GM13976 (cell line): ENCODE data around the gene GPNMB.
A peak's percentile ranks its signal among the peaks of the same experiment; 100 is the strongest.

Experiments used
- DNase-seq: peaks from one replicate; pipeline ENCODE4 v3.0.0; 2012; ENCODE audit warnings: low spot score
- CTCF ChIP-seq: IDR thresholded peaks from 2 replicates; pipeline ENCODE4 v1.5.1; 2012; ENCODE audit warnings: borderline replicate concordance, mild to moderate bottlenecking; ENCODE audit not compliant: insufficient read depth; ENCODE audit errors: extremely low read depth, missing control alignments, control extremely low read depth
- in situ Hi-C: fragments of 300-500 bp; cut with MboI; formaldehyde crosslinking; loops from one replicate; pipeline ENCODE4 v1.12.0; 2022; ENCODE audit warnings: low sequenced_read_pairs, mixed read lengths, inconsistent platforms; ENCODE audit not compliant: unreplicated experiment

Gene GPNMB

GRCh38 chr7:23275912-23276311 is 29.3 kb downstream of the GPNMB start:
- no peak for DNase-seq
- TF ChIP-seq CTCF, result no peak
- in situ Hi-C loops, result loop anchor here (10.0 to 25.0 kb wide), 2 partner anchors 269 to 436 kb away; partner anchors contain the start of gene STK31

GRCh38 chr7:23276376-23276775 is 29.8 kb downstream of the GPNMB start:
- in situ Hi-C loops, result loop anchor here (10.0 to 25.0 kb wide), 2 partner anchors 268 to 436 kb away; partner anchors contain the start of gene STK31
- no peak for TF ChIP-seq CTCF
- DNase-seq, result no peak

GRCh38 chr7:23276947-23277346 is 30.4 kb downstream of the GPNMB start:
- no peak for TF ChIP-seq CTCF
- DNase-seq, result no peak
- in situ Hi-C loops, result loop anchor here (10.0 to 25.0 kb wide), 2 partner anchors 268 to 435 kb away; partner anchors contain the start of gene STK31

- TF ChIP-seq CTCF, result peak; percentile 70
- in situ Hi-C loops, result loop anchor here (10.0 to 25.0 kb wide), 2 partner anchors 267 to 435 kb away; partner anchors contain the start of gene STK31
- peak; percentile 69 for DNase-seq
Observed at GRCh38 chr7:23277359-23277989, 30.9 kb downstream of the GPNMB start.

GRCh38 chr7:23279819-23280525 is 33.4 kb downstream of the GPNMB start:
- no peak for DNase-seq
- no peak for TF ChIP-seq CTCF
- in situ Hi-C loops, result loop anchor here (10.0 to 25.0 kb wide), 2 partner anchors 265 to 432 kb away; partner anchors contain the start of gene STK31

GRCh38 chr7:23283086-23283485 is 36.5 kb downstream of the GPNMB start:
- DNase-seq, result no peak
- no peak for TF ChIP-seq CTCF
- in situ Hi-C loops, result loop anchor here (25.0 kb wide), 1 partner anchor 429 kb away; the partner anchor contains the start of gene STK31
